ENCODE data around the gene CACNA1C.

Gene CACNA1C

GRCh38 chr12:2311020-2311778 is 258.4 kb downstream of the CACNA1C start:
- ChIA-PET POLR2A (ENCODE audit: low non-redundant PET) (no interaction called here), CTCF (no interaction called here)
- no peak for TF ChIP-seq CTCF (conservative IDR thresholded peaks at IDR 0.05; ENCODE audit: low read depth)
- H3K27ac ChIP-seq = no peak overlapping the region
- no peak for DNase-seq (ENCODE audit: low spot score)

GRCh38 chr12:2312175-2312574 is 259.4 kb downstream of the CACNA1C start:
- ChIA-PET POLR2A (ENCODE audit: low non-redundant PET) (no interaction called here), CTCF (no interaction called here)
- no peak overlapping the region for H3K27ac ChIP-seq
- TF ChIP-seq CTCF (conservative IDR thresholded peaks at IDR 0.05; ENCODE audit: low read depth) = no peak
- no peak for DNase-seq (ENCODE audit: low spot score)

- H3K27ac ChIP-seq = no peak overlapping the region
- DNase-seq (ENCODE audit: low spot score) = no peak
- TF ChIP-seq CTCF (conservative IDR thresholded peaks at IDR 0.05; ENCODE audit: low read depth) = no peak
- ChIA-PET POLR2A (ENCODE audit: low non-redundant PET) (no interaction called here), CTCF (no interaction called here)
These were observed 260.0 kb downstream of the CACNA1C start for GRCh38 chr12:2312770-2313169.

- no peak for DNase-seq (ENCODE audit: low spot score)
- ChIA-PET CTCF (interaction anchor here (0.6 kb wide), 1 partner anchor 81 kb away, joined by 3 read pairs; no protein-coding TSS in a partner anchor), POLR2A (ENCODE audit: low non-redundant PET) (no interaction called here)
- TF ChIP-seq CTCF (conservative IDR thresholded peaks at IDR 0.05; ENCODE audit: low read depth) = no peak
- no peak overlapping the region for H3K27ac ChIP-seq
These were observed 261.7 kb downstream of the CACNA1C start for GRCh38 chr12:2314492-2314891.

GRCh38 chr12:2317772-2318171 is 265.0 kb downstream of the CACNA1C start:
- no peak overlapping the region for H3K27ac ChIP-seq
- ChIA-PET POLR2A (ENCODE audit: low non-redundant PET) (no interaction called here), CTCF (interaction anchor here (1.0 kb wide), 1 partner anchor 8 kb away, joined by 3 read pairs; no protein-coding TSS in a partner anchor)
- DNase-seq (ENCODE audit: low spot score) = no peak
- no peak for TF ChIP-seq CTCF (conservative IDR thresholded peaks at IDR 0.05; ENCODE audit: low read depth)

GRCh38 chr12:2318286-2318685 is 265.5 kb downstream of the CACNA1C start:
- no peak for TF ChIP-seq CTCF (conservative IDR thresholded peaks at IDR 0.05; ENCODE audit: low read depth)
- no peak overlapping the region for H3K27ac ChIP-seq
- ChIA-PET POLR2A (ENCODE audit: low non-redundant PET) (no interaction called here), CTCF (interaction anchor here (1.0 kb wide), 1 partner anchor 9 kb away, joined by 3 read pairs; no protein-coding TSS in a partner anchor)
- no peak for DNase-seq (ENCODE audit: low spot score)

All from RWPE1 (cell line).